OCI-LY7 (cell line): ENCODE data around the gene DOCK1.

Experiments used
- CTCF ChIP-seq: fragments of 200-600 bp; sonication (generic); conservative IDR thresholded peaks from 2 replicates; pipeline ENCODE4 v1.5.1; 2014; ENCODE audit warnings: mild to moderate bottlenecking, antibody characterized with exemption, low read length, moderate library complexity, mixed read lengths
- EZH2phosphoT487 ChIP-seq: fragments of 200-600 bp; sonication (generic); IDR thresholded peaks from 2 replicates; pipeline ENCODE4 v1.6.1; 2018; ENCODE audit warnings: low read depth, borderline replicate concordance, mild to moderate bottlenecking, mixed run types, antibody characterized with exemption, low read length, moderate library complexity, mixed read lengths

- TF ChIP-seq CTCF, result no peak
- TF ChIP-seq EZH2phosphoT487, result no peak
Measured at GRCh38 chr10:126893841-126894240, 11.4 kb upstream of the DOCK1 start.
